HepG2 (cell line): ENCODE measurements around the gene CMYA5. TPM values are rescaled to one million over a fixed set of nuclear protein-coding genes. Genes with fewer than 3 reads are reported as not detected.

Experiments used
- ATAC-seq: fragments of 200-7000 bp; cut with Tn5 transposase; 3 replicates; pipeline ENCODE4 v1.9.1; 2020; ENCODE audit warnings: mild to moderate bottlenecking, moderate library complexity
- BruUV-seq: library from RNA; stranded (reverse); fragments of 400-500 nt; replicated peaks from 2 replicates; lab custom pipeline; 2021; lab: Mats Ljungman, UMichigan
- CTCF ChIA-PET: fragments of 300-600 bp; formaldehyde crosslinking; extraction: SDS; loops from one replicate; lab custom pipeline; 2021; ENCODE audit warnings: low total read pairs, inconsistent platforms, low intra/inter-chr PET ratio; lab: Yijun Ruan, JAX
- POLR2A ChIA-PET: fragments of 350-600 bp; sonication (Branson Sonifier 250); formaldehyde crosslinking; loops from one replicate; lab custom pipeline; 2020; ENCODE audit warnings: antibody characterized with exemption, inconsistent platforms; lab: Yijun Ruan, JAX
- DNase-seq: peaks from one replicate; pipeline ENCODE4 v3.0.0-alpha.2; 2015; ENCODE audit warnings: low spot score
- FAIRE-seq: peaks from 3 replicates; lab custom pipeline; 2011; peaks lifted over from hg19 to GRCh38; lab: Jason Lieb, UNC
- H2AFZ ChIP-seq: one replicate; pipeline ENCODE4 v1.6.1; 2011; ENCODE audit warnings: low read length, inconsistent platforms
- H3K27ac ChIP-seq: fragments of 300-600 bp; 3 replicates; pipeline ENCODE4 v1.8.0; 2011; ENCODE audit warnings: mixed run types, mild to moderate bottlenecking, mixed read lengths, low read length, inconsistent platforms; ENCODE audit not compliant: insufficient read depth; ENCODE audit errors: extremely low read length
- H3K27me3 ChIP-seq, 2 experiments: fragments of 200-600 bp in 1 of 2; 2 replicates in 1 of 2; 3 replicates in 1 of 2; pipeline versions ENCODE4 v1.6.0 to v1.8.0; 2011; ENCODE audit warnings: low read length in 2 of 2, mild to moderate bottlenecking in 2 of 2, moderate library complexity in 2 of 2, inconsistent platforms in 1 of 2; ENCODE audit not compliant: insufficient read depth in 2 of 2, control insufficient read depth in 1 of 2
- H3K36me3 ChIP-seq, 2 experiments: fragments of 200-600 bp in 1 of 2; replicated peaks in 1 of 2; 2 replicates in 1 of 2; 3 replicates in 1 of 2; pipeline versions ENCODE4 v1.5.1 to v1.8.0; 2011; ENCODE audit warnings: low read length in 2 of 2, inconsistent platforms in 1 of 2; ENCODE audit not compliant: insufficient read depth in 2 of 2, control insufficient read depth in 1 of 2
- H3K4me1 ChIP-seq: 2 replicates; pipeline ENCODE4 v1.5.1; 2012; ENCODE audit warnings: low read length, inconsistent platforms; ENCODE audit not compliant: insufficient read depth
- H3K4me2 ChIP-seq: 2 replicates; pipeline ENCODE4 v1.6.0; 2011; ENCODE audit warnings: low read depth, low read length, inconsistent platforms
- H3K4me3 ChIP-seq, 3 experiments: fragments of 200-600 bp in 1 of 3; sonication (generic), shearing (Covaris generic) in 1 of 3; replicated peaks in 1 of 3; 2 replicates each; pipeline ENCODE4 v1.5.1; 2011 to 2016; ENCODE audit warnings: low read length in 3 of 3, inconsistent platforms in 2 of 3, low read depth in 2 of 3, mild to moderate bottlenecking in 2 of 3, control low read depth in 1 of 3, mixed read lengths in 1 of 3; ENCODE audit not compliant: insufficient read depth in 1 of 3
- H3K79me2 ChIP-seq: one replicate; pipeline ENCODE4 v1.6.1; 2011; ENCODE audit warnings: low read length, inconsistent platforms; ENCODE audit not compliant: insufficient read depth
- H3K9ac ChIP-seq: 2 replicates; pipeline ENCODE4 v1.6.0; 2011; ENCODE audit warnings: mild to moderate bottlenecking, low read depth, low read length, inconsistent platforms; ENCODE audit not compliant: insufficient read depth
- H3K9me3 ChIP-seq: 2 replicates; pipeline ENCODE4 v1.5.1; 2012; ENCODE audit warnings: mild to moderate bottlenecking, low read length
- H4K20me1 ChIP-seq: 2 replicates; pipeline ENCODE4 v1.6.0; 2011; ENCODE audit warnings: inconsistent platforms, mild to moderate bottlenecking, low read length, moderate library complexity; ENCODE audit not compliant: insufficient read depth
- ATRX ChIP-seq: sonication (generic); formaldehyde crosslinking; IDR thresholded peaks from 2 replicates; pipeline ENCODE4 v1.4.0; 2020; ENCODE audit warnings: missing genetic modification reagents, borderline replicate concordance
- FOXA3 ChIP-seq: IDR thresholded peaks from 2 replicates; pipeline ENCODE4 v1.6.1; 2016; ENCODE audit warnings: missing genetic modification reagents, missing compliant biosample characterization
- HMG20A ChIP-seq: IDR thresholded peaks from 2 replicates; pipeline ENCODE4 v1.6.1; 2016; ENCODE audit warnings: borderline replicate concordance
- POLR2AphosphoS5 ChIP-seq: IDR thresholded peaks from 2 replicates; pipeline ENCODE4 v1.6.1; 2012; ENCODE audit warnings: low read depth, low read length
- RORA ChIP-seq: sonication (generic); formaldehyde crosslinking; IDR thresholded peaks from 2 replicates; pipeline ENCODE4 v1.5.0; 2020; ENCODE audit warnings: mild to moderate bottlenecking, missing genetic modification reagents, moderate library complexity
- SP140L ChIP-seq: sonication (generic); formaldehyde crosslinking; IDR thresholded peaks from 2 replicates; pipeline ENCODE4 v1.4.0; 2020; ENCODE audit warnings: missing genetic modification reagents, borderline replicate concordance
- TGIF2 ChIP-seq: IDR thresholded peaks from 2 replicates; pipeline ENCODE4 v1.6.1; 2016; ENCODE audit warnings: control low read depth, missing compliant biosample characterization
- XRCC5 ChIP-seq: fragments of 200-400 bp; formaldehyde crosslinking; optimal IDR thresholded peaks from 2 replicates; pipeline ENCODE3; 2017; ENCODE audit warnings: mild to moderate bottlenecking, low read length
- ZC3H13 ChIP-seq: sonication (generic); formaldehyde crosslinking; IDR thresholded peaks from 2 replicates; pipeline ENCODE4 v1.8.1; 2023; ENCODE audit warnings: mild to moderate bottlenecking, missing genetic modification reagents, moderate library complexity
- ZNF251 ChIP-seq: sonication (generic); formaldehyde crosslinking; IDR thresholded peaks from 2 replicates; pipeline ENCODE4 v1.9.0; 2021; ENCODE audit warnings: mild to moderate bottlenecking, missing genetic modification reagents
- ZNF530 ChIP-seq: sonication (generic); formaldehyde crosslinking; IDR thresholded peaks from 2 replicates; pipeline ENCODE4 v1.5.0; 2020; ENCODE audit warnings: low read depth, mild to moderate bottlenecking, missing genetic modification reagents
- WGBS: methylation state at CpG from one replicate; pipeline ENCODE4 v1.1.6; 2017; ENCODE audit warnings: low lambda C conversion rate; 5-methylcytosine and 5-hydroxymethylcytosine counted together
- in situ Hi-C: cut with HindIII; loops from 2 replicates; pipeline ENCODE4 v1.10.0; 2017; ENCODE audit warnings: low pct_unique_long_range_greater_than_20kb; ENCODE audit not compliant: extremely low pct_ligation_motif_present
- intact Hi-C: fragments of 100-400 bp; cut with micrococcal nuclease; formaldehyde crosslinking; loops from one replicate; pipeline ENCODE4 v1.10.0; 2022; ENCODE audit not compliant: unreplicated experiment
- polyA plus RNA-seq, 8 experiments: library from polyadenylated mRNA; depleted of rRNA in 3 of 8; stranded (reverse) in 7 of 8; unstranded in 1 of 8; fragments of >200 nt; fragmentation: Illumina TruSeq in 4 of 8; extraction: Trizol in 4 of 8; gene quantifications; 2 replicates each; pipeline versions ENCODE4 v1.2.1 to v1.2.3, GENCODE V29; 2011 to 2016; ENCODE audit warnings: low read depth in 4 of 8, missing spikeins in 1 of 8, mixed read lengths in 1 of 8; ENCODE audit not compliant: insufficient read depth in 1 of 8
- total RNA-seq, 5 experiments: library from RNA; depleted of rRNA; stranded (reverse); fragments of >200 nt; fragmentation: Illumina TruSeq; extraction: Trizol; gene quantifications; 2 replicates each; pipeline ENCODE4 v1.2.3, GENCODE V29; 2016; ENCODE audit warnings: low read depth in 1 of 5

CMYA5 gene
- total and polyA plus RNA-seq, 2 of the 13 experiments (the other 11 are each of a cell fraction or from before 2014, with no cell fraction given): 0.13 to 0.51 TPM

GRCh38 chr5:79695526-79695925 lies 5.9 kb downstream of the CMYA5 start:
- Histone ChIP-seq H3K27me3 (no peaks in the 10 kb centered on the region), H3K4me2 (no peak overlapping the region), H3K4me3 (no peak overlapping the region), H3K79me2 (no peaks in the 10 kb centered on the region), H4K20me1 (no peaks in the 10 kb centered on the region), H3K36me3 (no peaks in the 10 kb centered on the region), H3K27ac (no peak overlapping the region), H3K9ac (no peak overlapping the region), H3K9me3 (no peaks in the 10 kb centered on the region)
- ATAC-seq (no peak), DNase-seq (no peak), FAIRE-seq (no peak)
- CTCF ChIA-PET: no interaction called here
- BruUV-seq: no TSS peak
- in situ Hi-C loops: no loop called here
- TF ChIP-seq ZNF530 (CRISPR knock-in tag): no peak
- no peak for TF ChIP-seq SP140L (CRISPR knock-in tag)
- no peak for TF ChIP-seq ZC3H13 (CRISPR knock-in tag)
- TF ChIP-seq TGIF2 (CRISPR knock-in tag): no peak
- TF ChIP-seq HMG20A (CRISPR knock-in tag): no peak
- no peak for TF ChIP-seq POLR2AphosphoS5
- no peak for TF ChIP-seq XRCC5
- TF ChIP-seq, all 625 proteins: peak for 0
- Histone ChIP-seq H2AFZ (no peak overlapping the region), H3K4me1 (peaks cover 11% of the 10 kb centered on the region)
- POLR2A ChIA-PET: no interaction called here
- 93% methylated on average over 1 of the region's 1 CpG for WGBS
- intact Hi-C loops: no loop called here

- no peak for ATAC-seq
- Histone ChIP-seq H3K27me3 (no peaks in the 10 kb centered on the region), H3K36me3 (no peaks in the 10 kb centered on the region), H3K79me2 (no peaks in the 10 kb centered on the region), H3K4me2 (no peak overlapping the region), H3K4me3 (no peak overlapping the region), H3K9me3 (no peaks in the 10 kb centered on the region), H2AFZ (no peak overlapping the region), H3K27ac (no peak overlapping the region), H3K9ac (no peak overlapping the region), H4K20me1 (no peaks in the 10 kb centered on the region), H3K4me1 (no peaks in the 10 kb centered on the region)
- in situ Hi-C loops: no loop called here
- no peak for DNase-seq
- FAIRE-seq: no peak
- intact Hi-C loops: no loop called here
- BruUV-seq: no TSS peak
- 65% methylated on average over 4 of the region's 4 CpGs for WGBS
- POLR2A ChIA-PET: no interaction called here
- CTCF ChIA-PET: no interaction called here
- no peak for TF ChIP-seq ATRX (CRISPR knock-in tag)
- TF ChIP-seq ZNF251: no peak
- no peak for TF ChIP-seq FOXA3 (CRISPR knock-in tag)
- no peak for TF ChIP-seq RORA (CRISPR knock-in tag)
Measured at GRCh38 chr5:79697222-79698170, 7.9 kb downstream of the CMYA5 start.
